KOPT-K1 (cell line): ENCODE measurements around the gene DEPDC7.
"Not testable (repeated sequence)": the region's sequence is repeated elsewhere in the genome, so short reads cannot be mapped to it uniquely, and the experiment has no call there.

Source experiments
- H3K27ac ChIP-seq: fragments of 200-600 bp; sonication (generic); 2 replicates; pipeline ENCODE4 v1.5.1; 2016; ENCODE audit warnings: antibody characterized with exemption, mild to moderate bottlenecking, low read depth, low read length; ENCODE audit not compliant: poor library complexity, severe bottlenecking
- H3K36me3 ChIP-seq: fragments of 200-600 bp; sonication (generic); 2 replicates; pipeline ENCODE4 v1.5.1; 2017; ENCODE audit warnings: antibody characterized with exemption, mild to moderate bottlenecking, low read length, moderate library complexity; ENCODE audit not compliant: insufficient read depth
- H3K9me3 ChIP-seq: fragments of 200-600 bp; sonication (generic); 2 replicates; pipeline ENCODE4 v1.5.1; 2017; ENCODE audit warnings: antibody characterized with exemption, low read length, mild to moderate bottlenecking; ENCODE audit not compliant: insufficient read depth, poor library complexity, severe bottlenecking

The DEPDC7 gene

DNA sequence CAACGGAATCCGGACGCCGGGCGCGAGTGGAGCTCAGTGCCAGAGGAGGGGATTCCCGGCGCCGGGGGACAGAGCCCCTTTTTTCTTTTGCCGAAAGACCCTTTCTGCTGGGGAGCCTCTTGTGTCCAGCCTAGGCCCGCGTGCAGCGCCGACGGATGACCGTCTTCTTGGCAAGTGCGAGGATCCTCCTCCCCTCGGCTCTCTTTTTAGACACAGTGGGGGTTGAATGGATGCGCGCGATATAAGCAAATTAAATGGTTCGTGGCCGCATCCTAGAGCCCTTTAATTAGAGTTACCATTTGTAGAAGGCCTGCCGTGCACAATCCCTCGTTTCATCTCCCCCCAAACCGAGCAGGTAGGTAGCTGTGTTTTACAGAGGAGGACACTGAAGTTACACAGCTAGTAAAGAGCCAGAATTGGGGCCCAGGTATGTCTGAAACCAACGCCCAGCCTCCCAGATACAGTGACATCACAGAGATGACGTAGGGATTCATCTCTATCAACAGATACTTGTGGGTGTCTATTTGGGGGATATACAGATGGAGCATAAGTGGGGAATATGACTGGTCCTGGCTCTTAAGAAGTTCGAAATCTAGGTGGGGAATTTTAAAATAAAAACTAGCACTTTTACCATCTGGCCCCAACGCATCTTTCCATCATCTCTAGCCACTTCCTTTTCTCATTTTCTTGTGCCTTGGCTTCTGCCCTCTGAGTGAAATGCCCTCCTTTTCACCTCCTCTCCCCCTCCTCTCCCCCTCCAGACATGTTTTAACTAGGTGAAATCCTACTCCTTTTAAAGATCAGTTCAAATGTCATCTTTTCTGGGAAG is 24.6 kb downstream of the DEPDC7 start:
- Histone ChIP-seq H3K36me3 (peaks cover 17% of the 10 kb centered on the region), H3K9me3 (no peaks in the 10 kb centered on the region), H3K27ac (peak overlapping the region; percentile 89)

DNA sequence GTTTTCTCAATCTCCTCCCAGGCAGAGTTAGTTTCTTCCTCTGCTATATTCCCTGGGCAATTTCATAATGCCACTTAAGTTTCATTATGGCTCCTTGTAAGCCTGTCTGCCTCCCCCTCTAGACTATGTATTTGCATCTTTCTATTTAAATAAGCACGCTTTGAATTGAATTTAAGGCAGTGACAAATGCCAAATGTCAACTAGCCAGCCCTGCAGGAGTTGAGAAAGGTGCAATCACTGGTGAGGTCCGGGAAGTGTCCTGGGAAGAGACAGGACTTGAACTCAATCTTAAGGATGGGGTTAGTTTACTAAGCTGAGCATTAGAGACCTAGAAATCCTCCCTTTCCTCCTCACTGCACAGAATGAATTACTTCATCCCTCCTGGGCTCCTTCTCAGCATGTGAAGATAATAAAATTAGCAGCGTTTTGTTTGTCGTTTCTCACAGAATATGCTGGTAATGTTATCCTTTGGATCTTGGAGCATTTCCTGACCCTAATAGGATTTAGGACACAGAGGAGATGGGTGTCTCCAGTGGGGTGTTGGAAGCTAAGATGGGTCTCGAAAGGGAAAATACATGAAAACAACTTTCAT is 25.3 kb downstream of the DEPDC7 start:
- Histone ChIP-seq H3K27ac (peak overlapping the region; percentile 89), H3K9me3 (no peaks in the 10 kb centered on the region), H3K36me3 (peaks cover 24% of the 10 kb centered on the region)

DNA sequence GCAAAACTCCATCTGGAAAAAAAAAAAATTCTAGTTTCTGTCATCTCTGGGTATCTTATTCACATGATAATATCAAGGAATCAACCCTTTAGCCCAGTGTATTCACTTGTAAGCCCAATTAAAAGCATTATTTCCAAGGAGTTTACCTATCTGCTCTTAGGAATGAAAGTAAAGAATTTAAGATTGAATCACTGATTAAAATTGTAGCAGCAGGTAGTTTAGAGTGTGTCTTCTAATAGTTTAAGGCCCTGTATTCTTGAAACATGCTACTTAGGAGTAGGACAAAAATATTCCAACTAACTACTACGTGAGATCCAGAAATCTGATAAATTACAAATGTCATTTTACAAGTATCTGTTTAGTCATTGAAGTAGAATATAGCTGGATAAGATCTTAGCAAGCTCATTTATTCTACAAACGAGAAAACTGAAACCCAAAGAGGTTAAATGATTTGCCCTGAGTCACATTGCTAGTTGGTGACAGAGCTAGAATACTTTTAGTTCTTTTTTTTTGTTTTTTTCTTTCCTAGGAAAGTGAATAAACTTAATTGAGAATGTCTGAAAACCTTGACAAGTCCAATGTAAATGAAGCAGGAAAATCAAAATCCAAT is 27.6 kb downstream of the DEPDC7 start:
- Histone ChIP-seq H3K27ac (no peak overlapping the region), H3K36me3 (peaks cover 46% of the 10 kb centered on the region)

DNA sequence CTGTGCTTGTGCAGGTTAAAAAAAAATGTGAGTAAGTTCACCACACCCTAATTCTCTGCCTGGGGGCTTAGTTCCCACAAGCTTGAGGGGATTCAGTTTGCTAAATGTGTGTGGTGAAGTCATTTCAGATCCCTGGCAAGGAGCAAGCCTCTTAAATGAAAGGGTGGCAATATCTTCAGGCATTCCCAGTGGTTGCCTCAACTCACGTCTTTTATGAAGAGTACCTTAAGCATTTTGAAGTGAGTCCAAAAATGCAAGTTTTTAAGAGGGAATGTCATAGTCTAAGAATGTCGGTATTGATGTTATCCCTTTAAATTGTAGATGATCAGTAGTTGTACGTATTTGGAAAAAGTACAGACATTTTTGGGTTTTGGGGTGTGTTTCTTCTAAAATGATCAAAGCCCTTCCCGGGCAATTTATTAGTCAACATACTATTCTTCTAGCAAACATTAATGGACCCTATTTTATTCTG is 28.6 kb downstream of the DEPDC7 start:
- Histone ChIP-seq H3K36me3 (peaks cover 52% of the 10 kb centered on the region), H3K27ac (no peak overlapping the region), H3K9me3 (no peaks in the 10 kb centered on the region)

More for the DNA sequence above, 27.6 kb downstream of the DEPDC7 start:
- no peaks in the 10 kb centered on the region for H3K9me3 ChIP-seq

DNA sequence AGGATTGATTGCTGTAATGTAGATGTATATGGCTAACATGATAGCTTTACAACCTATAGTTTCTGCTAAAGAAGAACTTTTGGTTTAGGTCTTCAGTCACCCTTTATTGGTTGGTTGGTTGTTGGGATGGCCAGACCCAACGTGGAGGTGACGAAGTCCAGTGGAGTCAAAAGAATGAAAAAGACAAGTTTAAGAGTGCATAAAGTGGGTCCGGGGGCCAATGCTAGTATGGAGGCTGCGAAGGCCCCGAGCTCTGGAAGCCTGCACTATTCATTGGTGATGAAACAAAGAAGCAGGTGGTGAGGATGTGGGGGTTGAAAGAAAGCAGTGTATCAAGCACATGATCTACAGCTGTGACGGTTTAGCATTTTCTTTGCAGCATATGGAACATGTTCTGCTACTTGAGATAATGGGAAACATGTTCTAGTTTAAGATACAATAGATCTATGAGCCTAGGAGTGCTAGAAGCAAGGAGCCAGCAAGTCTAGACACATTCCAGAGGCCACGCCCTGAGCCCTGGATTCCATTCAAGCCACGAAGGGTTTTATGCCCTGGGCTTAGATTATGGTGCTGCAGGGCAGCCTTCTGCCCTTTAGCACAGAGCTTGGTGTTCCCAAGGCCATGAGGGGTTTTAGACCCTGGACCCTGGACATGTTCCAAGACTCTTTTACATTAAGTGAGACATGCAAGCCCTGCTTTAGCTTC is 30.0 kb downstream of the DEPDC7 start:
- Histone ChIP-seq H3K9me3 (no peaks in the 10 kb centered on the region), H3K27ac (no peak overlapping the region), H3K36me3 (peaks cover 52% of the 10 kb centered on the region)

DNA sequence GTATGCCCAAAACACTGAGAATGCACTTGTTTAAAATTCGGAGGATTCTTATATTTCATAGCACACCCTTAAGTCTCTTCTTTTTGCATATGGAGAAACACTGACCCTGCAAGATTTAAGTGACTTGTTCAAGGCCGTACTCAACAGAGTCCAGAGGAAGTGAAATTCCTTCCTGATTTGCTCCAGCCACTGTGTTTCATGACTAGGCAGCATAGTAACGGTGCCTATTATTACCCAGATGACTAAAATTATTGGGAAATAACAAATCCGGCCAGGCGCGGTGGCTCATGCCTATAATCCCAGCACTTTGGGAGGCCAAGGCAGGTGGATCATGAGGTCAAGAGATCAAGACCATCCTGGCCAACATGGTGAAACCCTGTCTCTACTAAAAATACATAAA is 33.0 kb downstream of the DEPDC7 start:
- not testable (repeated sequence) for H3K27ac ChIP-seq, H3K9me3 ChIP-seq
- peaks cover 65% of the 10 kb centered on the region for H3K36me3 ChIP-seq

DNA sequence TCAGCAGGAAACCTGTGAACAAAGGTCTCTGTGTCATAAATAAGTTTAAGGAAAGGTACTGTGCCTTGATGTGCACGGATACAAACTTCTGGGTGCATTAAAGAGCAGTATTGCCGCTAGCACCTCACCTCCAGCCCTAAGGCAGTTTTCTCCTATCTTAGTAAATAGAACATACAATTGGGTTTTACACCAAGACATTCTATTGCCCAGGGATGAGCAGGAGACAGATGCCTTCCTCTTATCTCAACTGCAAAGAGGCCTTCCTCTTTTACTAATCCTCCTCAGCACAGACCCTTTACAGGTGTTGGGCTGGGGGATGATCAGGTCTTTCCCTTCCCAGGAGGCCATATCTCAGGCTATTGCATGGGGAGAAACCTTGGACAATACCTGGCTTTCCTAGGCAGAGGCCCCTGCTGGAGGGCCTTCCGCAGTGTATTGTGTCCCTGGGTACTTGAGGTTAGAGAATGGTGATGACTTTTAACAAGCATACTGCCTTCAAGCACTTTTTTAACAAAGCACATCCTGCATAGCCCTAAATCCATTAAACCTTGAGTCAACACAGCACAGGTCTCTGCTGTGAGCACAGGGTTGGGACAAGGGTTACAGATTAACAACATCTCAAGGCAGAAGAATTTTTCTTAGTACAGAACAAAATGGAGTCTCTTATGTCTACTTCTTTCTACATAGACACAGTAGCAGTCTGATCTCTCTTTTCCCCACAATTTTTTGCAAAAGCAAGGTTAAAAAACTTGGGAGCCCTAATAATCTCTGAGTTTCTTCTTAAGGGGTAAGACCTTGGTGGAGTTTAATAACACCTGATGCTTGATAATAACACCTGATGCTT is 34.1 kb downstream of the DEPDC7 start:
- not testable (repeated sequence) for H3K9me3 ChIP-seq, H3K27ac ChIP-seq
- peaks cover 64% of the 10 kb centered on the region for H3K36me3 ChIP-seq

DNA sequence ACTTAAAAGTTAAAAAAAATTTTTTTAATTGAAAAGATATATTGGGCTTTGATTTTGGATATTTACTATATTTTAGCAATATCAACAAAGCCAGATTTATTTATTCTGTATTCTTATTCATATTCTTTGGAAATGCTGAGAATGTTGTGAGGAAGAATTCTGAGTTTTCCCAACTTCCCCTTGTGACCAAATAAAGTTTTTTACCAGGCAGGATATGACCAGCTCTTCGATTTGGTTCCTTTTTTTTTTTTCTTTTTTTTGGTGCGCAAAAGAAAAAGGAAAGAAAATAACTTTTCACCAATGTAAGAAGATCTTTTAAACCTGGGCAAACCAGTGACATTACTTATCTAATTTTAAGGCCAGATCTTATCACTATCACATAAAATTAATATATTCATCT is 36.6 kb downstream of the DEPDC7 start:
- Histone ChIP-seq H3K9me3 (no peaks in the 10 kb centered on the region), H3K27ac (no peak overlapping the region), H3K36me3 (peaks cover 49% of the 10 kb centered on the region)

DNA sequence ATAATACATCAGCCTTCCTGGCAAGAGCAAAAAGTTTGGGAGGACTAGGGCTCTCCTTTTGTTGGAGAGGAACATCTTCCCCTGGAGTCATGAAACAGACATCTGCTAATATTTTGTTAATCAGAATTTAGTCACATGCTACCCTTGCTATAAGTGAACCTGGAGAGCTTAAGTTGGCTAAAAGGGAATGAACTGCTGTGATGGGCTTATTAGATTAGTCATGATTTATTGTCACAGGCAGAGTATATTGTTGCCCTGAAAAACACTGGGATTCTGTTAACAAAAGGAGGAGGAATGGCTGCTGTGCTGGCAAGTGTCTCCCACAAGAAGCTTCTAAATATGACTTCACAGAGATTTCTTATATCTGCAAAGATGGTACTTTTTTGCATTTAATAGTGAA is 39.7 kb downstream of the DEPDC7 start:
- no peaks in the 10 kb centered on the region for H3K9me3 ChIP-seq
- peaks cover 60% of the 10 kb centered on the region for H3K36me3 ChIP-seq
- H3K27ac ChIP-seq = no peak overlapping the region

DNA sequence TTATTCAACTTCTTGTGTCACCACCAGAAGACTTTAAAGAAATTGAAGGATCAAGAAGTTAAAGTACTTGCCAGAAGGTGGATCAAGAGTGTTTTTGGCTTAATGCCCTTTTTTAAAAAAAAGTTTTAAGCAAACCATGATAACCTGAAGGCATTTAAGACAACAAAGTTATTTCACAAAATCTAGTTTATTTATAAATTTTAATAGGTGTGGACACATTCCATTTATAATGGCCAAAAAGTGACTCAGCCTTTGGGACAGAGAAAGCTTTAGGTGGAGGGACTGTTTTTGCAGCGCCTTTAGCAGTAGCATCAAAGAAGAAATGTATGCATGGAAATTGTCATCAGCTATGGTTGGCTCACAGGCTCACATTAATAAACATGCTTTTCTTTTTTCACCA is 41.6 kb downstream of the DEPDC7 start:
- no peak overlapping the region for H3K27ac ChIP-seq
- no peaks in the 10 kb centered on the region for H3K9me3 ChIP-seq
- H3K36me3 ChIP-seq = peaks cover 77% of the 10 kb centered on the region

DNA sequence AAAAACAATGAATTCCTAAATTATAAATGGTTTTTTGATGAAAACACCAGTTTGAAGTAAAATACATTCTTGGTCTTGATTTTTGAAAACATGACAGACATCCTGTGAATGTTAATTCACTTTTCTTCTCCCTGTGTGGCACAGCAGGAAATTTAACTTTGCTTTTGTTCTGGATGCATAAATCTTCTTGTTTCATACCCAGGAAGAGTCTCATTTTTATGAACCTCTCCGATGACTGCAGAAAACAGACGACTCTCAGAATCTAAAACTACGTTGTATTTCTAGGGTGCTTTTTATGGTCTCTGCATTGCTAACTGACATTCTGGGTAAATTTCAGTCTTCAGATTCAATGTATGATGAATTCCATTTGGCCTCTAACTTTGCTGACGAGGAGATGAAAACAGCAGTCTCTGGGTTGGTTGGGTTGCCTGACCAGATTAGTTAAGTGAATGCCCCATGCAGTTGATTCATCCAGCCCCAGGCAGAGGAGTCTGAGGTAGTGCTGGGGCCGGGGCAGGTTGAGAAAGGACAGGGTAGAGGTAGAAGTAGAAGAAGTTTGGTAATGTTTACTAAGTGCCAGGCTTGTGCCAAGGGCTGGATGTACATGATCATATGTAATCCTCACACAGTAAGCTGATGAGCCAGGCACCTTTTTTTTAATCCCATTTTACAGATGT is 43.8 kb downstream of the DEPDC7 start:
- peaks cover 72% of the 10 kb centered on the region for H3K36me3 ChIP-seq
- H3K9me3 ChIP-seq = no peaks in the 10 kb centered on the region
- no peak overlapping the region for H3K27ac ChIP-seq

DNA sequence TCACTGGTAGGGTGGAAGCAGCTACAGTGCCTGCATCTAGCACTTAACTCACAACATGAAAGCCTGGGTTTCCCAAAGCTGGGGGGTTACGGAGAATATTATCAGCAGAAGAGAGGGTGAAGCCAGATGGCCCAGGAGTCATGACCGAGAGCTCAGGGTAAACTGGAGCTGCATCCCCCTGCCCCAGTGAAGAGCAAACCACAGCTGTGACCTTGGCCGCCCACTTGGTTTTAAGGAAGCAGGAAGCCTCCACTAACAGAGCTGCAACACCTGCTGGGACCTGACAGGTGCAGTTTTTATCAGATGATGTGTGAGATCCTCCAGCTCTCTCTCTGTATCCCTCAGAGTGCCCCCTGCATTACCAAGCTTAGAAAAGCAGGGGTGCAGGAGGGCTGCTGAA is 44.6 kb downstream of the DEPDC7 start:
- Histone ChIP-seq H3K9me3 (no peaks in the 10 kb centered on the region), H3K36me3 (peaks cover 71% of the 10 kb centered on the region), H3K27ac (peak overlapping the region; percentile 27)

DNA sequence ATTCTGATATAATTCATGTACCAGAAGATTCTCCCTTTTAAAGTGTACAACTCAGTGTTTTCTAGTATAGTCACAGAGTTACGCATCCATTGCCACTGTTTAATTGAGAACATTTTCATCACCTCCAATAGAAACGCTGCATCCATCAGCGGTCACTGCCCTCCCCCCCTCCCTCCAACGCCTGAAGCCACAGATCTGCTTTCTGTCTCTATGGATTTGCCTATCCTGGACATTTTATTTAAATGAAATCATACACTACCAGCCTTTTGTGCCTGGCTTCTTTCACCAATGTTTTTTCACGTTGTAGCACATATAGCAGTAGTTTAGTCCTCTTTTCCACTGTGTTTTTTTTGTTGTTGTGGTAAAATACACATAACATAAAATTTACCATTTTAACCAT is 46.5 kb downstream of the DEPDC7 start:
- no peaks in the 10 kb centered on the region for H3K9me3 ChIP-seq
- peaks cover 81% of the 10 kb centered on the region for H3K36me3 ChIP-seq
- no peak overlapping the region for H3K27ac ChIP-seq

DNA sequence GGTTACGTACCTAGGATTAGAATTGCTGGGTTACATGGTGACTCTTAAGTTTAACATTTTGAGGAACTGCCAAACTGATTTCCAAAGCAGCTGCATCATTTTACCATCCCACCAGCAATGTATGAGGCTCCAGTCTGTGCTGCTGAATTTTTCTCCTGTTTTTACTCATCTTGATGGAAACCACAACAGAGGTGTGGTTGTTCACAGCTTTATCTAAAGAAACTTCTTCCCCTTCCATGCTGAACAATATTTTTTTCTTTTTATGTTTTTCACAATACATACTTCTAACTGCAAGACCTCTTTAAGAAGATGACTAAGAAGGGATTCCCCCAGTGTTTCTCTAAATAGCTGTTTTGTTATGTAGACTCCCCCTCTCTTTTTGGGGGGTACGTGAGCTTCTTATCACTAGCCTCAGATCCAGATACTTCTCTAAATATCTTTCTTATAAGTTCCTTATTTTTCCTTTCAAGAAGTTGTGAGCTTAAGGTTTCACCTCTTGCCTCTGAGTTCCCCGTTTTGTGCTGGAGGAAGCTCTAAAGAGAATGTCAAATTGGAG is 47.7 kb downstream of the DEPDC7 start:
- H3K36me3 ChIP-seq = peaks cover 80% of the 10 kb centered on the region
- H3K27ac ChIP-seq = no peak overlapping the region
- H3K9me3 ChIP-seq = no peaks in the 10 kb centered on the region
